GM18858 (cell line): ENCODE measurements around the gene SIX2.

Experiments used
- ATAC-seq: cut with Tn5 transposase; IDR thresholded peaks from one replicate; pipeline ENCODE4 v1.9.1; 2021; ENCODE audit not compliant: unreplicated experiment

Gene SIX2

DNA sequence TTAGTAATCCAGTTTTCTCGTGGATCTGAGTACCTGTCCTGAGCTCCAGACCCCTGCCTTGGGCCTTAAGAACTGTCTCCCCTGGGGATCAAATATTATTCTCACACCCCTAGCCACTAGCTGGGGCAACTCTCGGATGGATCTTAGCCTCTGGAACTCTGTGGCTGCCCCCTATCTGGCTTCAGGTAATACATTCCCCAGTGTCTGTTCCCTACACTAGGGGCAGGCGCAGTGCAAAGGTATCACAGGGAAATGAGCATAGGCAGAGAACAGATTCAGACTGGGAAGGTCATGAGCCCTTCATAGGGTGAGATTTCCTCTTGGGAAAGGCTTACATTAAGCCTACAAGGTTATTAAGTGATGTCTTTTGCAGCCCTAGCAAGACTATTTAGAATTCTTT is 11.2 kb upstream of the SIX2 start:
- no peak for ATAC-seq

DNA sequence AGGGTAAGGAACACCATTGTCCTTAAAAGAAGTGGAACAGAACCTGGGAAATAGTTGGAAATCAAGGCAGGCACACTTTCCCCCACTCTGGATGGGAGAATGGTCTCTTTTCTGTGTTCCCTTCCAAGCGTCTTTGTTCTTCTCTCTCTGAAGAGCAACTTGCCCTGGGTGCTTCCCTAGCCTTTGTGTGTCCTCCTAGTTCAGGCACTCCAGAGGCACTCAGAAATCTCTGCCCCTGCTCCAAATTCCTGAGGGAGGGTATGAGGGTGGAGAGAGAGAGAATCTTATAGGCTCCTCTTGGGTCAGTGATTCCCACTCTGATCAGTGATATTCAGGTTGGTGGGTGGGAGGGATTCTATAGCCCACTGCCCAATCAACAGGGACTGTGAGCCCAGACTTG is 8.8 kb upstream of the SIX2 start:
- ATAC-seq = no peak

DNA sequence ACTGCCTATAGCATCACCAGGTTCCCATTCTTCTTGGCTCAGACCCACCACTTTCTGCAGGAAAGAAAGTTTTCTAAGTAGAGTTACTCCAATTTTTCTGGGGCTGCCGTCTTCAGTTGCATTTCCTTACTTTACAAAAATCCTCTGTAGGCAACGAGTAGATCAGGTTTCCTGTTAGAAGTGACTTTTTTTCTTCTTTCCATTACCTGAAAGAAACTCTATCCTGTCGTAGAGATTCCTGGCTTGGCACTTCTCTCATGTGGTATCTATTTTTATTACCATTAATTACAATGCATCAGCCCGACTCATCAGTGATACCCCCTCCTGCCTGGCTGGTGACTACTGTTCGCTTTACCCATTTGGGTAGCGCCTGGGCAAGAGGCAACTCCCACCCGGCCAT is 5.6 kb upstream of the SIX2 start:
- no peak for ATAC-seq

DNA sequence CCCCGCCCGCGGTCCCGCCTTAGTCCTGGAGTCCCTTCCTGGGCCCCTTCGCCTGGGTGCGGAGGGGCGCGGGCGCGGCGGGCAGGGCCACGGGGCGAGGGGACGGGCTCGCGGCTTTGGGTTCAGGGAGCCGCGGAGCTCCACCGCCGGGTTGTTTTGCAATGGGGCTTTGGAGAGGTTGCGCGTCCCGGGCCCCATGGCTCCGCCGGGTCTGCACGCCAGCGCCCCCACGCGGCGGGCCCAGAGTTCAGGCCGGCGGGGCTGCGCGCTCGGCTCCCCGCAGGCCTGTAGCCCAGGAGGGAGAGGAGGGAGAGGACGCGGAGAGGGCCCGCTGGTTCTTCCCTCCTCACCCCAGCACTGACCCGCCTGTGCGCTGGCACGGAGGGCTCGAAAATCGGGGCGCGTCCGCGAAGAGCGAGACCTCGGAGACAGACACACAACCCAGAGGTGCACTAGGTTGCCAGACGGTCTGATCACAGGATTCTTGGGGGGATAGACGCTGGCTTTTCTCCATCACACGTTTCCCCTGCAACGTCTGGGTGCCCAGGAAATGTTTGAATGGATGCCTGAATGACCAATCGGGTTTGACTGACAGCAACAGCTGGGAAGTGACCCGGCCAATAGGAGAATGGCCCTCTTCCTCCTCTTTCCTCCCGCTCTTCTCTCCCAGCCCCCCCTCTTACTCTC is 4.9 kb upstream of the SIX2 start:
- ATAC-seq = no peak

DNA sequence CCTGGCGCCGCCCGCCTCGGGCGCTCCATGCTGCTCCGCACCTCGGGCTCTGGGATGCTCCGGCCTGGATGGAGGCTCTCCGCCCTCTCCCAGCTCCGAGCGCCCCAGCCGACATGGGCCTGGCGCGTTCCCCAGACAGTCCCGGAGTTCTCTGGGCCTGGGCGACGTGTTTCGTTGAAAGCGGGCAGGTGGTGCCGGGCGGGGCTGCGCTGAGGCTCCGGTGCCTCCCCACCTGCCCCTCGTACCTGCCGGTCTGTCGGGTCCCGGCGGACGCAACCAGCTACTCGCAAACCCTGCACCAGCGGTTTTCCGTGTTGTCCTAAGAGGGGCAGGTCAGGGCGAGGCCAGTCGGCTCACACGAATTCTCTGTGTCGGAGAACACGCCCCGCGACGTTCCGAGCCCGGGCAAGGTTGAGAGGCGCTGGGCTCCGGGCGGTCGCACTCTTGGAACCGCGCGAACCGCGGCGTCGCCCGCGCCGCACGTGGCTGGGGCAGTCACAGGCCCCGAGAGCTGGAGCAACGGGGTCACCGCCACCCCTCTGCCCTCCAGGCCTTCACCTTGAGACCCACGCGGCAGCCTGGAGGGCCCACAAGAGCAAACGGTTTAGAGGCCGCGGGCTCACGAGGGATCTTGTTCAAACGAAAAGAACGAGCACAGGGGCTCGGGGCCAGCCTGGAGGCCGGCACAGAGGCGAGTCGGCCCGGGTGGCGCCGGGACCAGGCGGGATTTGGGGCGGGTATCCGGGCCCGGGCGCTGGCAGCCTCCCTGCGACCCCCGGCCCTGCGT is 4.2 kb upstream of the SIX2 start:
- ATAC-seq = no peak

DNA sequence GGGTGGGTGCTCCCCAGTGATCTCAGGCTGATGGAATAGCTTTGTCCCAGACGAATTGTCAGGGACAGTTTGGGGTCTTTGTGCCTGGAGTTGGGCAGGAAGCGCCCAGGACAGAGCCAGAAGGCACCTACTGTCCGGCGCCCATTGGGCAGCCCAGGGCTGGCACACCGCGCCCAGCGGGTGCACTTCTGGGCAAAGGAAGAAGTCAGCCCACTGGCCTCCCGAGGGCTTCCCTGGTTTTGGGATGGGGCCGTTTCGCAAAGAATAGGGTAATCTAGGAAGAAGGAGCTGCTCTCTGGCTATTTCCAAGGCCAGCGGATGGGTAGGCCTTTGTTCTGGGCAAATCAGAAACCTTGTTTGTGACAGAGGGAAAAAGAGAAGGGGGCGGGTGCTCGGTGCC is 3.5 kb upstream of the SIX2 start:
- no peak for ATAC-seq

DNA sequence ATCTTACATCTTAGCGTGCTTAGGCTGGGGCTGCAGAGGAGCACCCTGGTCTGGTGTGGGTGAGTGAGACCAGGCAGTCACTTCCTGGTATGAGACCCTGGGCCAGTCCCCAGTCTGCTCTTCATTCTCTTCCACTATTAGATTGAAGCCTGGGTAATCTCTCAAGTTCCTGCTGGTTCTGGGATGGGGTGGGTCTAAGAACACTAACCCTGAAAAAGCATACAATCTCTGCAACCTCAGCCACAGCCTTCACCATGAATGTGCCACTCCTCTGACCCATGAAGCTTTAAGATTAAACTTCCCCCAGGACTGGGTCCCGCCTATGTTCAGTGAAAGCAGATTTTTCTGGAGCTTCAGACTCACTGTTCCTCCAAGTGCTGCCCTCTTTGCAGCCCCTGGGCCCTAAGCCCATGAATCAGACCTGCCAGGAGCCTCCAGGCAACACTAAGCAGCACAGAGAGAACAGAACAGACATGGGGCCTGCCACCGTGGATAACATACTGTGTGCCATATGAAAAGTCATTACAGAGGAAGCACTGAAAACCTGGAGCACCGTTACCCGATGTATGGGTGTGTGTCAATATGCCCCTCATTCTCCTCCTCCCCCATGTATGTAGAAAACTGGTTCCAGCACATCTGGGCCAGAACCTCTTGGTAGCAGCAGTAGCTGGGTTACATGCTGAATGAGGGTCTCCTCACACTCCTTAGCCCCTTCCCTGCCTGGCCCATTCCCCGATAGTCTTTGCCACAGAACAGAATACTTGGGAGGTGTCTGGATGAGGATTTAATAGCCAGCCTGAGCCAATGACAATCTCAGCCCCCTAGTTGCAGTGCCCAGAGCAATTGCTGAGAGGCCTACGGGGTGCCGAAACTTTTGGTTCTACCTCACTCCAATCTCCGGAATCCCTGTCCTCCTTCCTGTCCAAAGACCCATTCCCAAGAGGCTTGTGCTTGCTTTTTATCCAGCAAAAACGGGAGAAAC is 2.7 kb upstream of the SIX2 start:
- ATAC-seq = no peak

DNA sequence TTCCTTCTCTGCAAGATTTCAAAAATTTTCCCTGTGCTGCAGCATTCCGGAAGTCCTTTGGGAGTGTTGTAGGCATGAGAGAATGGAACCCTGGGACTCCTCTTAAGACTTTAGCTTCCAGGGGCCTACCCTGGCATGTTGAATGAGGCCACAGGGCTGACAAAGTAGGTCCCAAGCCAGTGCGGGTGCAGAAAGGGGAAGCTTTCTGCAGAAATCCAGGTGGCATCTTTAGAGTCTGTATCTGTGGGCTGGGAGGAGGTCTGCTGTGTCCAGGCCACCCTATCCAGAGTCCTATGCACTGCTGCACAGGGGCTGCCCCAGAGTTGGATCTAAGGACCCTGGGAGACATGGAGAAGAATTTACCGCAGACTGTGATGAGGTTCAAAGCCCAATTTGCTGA is 1.9 kb upstream of the SIX2 start:
- ATAC-seq = no peak

DNA sequence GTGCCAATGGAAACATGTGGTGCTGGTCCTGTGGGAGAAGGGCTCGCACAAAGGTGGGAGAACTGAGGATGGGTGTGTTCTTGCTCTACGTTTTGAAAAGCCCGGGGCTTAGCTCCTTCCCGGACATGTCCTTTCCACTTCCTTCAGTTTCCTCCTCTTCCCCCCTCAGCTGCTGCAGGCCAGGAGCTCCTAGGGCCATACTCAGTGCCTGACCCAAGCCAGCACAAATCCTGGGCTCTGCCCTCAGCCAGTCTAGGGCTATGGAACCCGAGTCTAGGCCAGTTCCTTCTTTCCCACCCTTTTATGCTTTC is 1.4 kb upstream of the SIX2 start:
- no peak for ATAC-seq

DNA sequence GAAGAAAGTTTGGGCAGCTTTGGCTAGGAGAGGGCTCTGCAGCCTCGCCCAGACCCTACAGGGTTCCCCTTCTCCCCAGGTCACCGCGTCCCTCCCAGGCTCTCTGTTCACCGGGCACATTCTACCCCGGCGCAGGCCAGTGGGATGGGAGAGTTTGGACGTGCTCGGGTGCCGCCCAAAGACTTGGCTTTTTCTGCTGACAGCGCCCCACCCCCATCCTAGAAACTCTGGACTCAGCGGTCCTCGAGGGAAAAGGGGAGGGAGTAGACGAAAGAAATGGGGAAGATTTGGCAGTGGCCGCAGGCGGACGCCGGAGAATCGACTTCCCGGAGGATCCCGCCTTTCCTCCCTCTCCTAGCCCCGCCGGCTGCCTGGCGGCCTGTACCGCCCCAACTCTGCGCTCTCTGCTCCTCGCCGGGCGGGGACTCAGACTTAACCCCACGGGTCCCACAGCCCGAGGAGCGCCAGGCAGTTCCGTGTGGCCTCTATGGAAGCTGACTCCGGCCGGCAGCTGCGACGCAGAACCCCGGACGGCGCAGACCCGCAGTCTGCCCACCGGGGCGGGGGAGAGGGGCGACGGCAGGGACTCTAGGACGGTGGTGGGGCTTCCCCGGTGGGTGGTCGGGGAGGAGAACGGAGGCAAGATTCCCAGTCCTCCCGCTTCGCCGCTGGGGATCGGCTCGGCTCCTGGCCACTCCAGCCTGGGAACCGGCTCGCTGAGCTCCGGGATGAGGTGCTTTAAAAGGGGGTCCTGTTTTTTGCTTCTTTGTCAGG is 863 bp upstream of the SIX2 start:
- no peak for ATAC-seq

DNA sequence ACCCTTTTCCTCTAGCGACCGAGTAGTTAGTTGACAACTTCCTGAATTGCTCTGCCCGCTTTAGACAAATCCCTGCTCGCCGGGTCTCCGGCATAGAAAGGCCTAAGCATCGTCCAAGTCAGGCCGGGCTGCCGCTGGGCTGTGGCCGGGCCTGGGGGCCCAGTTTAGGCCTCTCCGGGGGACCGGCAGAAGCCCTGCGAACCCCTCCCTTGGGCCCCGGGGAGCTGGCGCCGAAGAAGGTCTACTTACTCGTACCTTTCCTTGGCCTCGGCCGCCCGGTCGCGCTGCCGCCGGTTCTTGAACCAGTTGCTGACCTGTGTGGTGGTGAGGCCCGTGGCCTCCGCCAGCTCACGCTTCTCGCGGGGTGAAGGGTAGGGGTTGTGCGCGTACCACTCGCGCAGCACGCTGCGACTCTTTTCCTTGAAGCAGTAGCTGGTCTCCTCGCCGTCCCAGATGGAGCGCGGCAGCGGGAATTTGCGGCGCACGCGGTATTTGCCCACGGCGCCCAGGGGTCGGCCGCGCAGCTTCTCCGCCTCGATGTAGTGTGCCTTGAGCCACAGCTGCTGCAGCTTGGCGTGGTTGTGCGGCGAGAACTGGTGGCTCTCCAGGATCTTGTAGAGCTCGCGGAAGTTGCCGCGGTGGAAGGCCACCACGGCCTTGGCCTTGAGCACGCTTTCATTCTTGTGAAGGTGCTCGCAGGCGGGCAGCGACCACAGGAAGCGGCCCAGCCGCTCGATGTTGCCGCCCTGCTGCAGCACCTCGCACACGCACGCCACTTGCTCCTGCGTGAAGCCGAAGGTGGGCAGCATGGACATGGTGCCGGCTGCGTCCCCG is 739 bp downstream of the SIX2 start:
- ATAC-seq = no peak

DNA sequence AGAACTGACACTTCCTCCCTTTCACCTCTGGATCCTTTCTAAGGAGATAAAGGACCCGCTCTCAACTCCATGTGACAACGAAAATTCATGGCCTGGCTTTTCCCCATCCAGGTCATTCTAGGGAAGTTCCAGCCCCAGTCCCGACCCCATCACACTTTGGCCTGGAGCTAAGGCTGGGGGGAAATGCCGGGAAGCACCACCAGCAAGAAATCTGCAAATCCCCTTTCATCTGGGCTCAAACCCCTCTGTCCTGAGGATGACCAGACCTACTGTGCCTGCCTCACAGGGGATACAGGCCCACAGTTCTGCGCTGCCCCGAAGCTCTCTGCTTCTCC is 1.3 kb downstream of the SIX2 start:
- ATAC-seq = no peak

DNA sequence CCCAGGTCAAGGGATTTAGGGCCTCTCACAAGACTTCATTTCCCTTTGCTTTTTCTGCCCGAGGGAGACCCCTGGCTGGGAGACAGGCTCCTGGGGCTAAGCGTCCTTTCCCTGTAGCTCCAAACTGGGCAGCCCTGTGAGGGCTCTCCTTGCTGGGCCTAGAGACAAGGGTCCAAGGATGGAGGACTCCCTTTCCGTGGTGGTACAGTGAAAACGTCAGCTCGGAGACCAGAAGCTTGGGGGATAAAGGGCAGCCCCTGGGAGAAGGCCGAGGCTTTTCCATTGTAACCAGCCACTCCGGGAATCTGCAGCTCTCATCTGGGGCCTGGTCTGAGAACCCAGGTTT is 2.3 kb downstream of the SIX2 start:
- ATAC-seq = no peak

DNA sequence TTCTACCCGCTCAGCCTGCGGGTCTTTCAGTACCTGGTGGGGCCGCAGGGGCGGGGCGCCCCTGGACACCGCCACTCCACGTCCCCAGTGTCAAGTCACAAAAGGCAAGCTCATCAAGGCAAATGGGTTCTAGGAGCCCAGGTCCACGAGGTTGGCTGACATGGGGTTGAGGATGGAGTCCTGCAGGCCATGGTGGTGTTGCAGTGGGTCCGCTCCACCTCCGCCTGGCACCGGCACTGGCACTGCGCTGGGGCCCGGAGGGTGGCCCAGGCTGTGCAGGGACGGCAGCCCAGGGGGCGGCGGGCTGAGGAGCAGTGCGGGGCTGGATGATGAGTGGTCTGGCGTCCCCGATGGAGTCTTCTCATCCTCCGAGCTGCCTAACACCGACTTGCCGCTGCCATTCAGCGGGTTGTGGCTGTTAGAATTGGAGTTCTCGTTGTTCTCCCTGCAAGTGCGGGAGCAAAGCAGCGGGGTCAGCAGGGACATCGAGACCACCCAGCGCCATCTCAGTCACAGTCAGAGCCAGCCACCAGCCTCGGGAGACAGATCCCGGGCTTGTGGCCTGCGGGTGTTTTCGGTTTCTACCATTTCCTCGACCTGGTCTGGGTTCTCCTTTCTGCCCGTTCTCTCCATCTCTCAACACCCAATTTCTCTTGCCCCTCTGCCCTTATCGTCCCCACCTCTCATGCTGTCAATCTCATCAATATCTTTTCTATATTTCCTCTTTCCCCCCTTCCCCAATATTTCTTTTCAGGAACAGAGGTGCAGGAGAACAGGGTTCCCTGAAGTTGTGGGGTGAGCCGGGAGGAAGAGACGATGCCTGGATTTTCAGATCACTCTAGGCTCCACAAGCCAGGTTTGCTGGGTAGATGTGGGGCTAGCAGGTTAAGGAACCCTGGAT is 3.0 kb downstream of the SIX2 start:
- ATAC-seq = no peak

DNA sequence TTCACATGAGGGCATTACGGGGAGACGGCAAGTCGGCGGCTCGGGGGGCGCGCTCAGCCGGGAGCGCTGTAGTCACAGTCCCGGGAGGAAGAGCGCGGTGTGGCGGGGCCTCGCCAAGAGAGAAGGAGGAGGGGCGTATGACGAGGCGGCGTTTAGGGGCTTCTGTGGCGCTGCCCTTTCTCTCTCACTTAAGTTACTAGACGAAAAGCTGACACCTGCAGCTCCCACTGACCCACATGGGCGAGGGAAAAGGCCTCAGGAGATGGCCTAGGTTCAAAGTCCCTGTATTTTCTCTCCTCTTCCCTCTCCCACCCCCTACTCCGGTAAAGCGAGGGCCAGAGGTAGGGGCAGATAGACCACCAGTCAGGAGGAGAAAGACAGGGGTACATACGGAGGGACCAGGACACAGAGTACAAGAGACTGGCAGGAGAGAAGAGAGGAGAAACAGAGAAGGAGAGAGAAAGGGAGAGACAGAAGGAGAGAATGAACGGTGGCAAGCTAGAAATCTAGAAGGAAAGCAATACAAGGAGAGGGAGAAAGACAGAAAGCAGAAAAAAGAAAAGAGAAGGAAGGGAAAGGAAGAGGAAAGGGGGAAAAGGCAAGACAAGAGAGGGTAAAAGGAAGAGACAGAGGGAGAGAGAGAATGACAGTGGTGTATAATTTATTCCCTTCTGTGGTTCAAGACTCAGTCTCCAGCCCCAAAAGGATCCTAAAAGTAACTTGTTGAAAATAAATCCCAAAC is 3.8 kb downstream of the SIX2 start:
- ATAC-seq = no peak

DNA sequence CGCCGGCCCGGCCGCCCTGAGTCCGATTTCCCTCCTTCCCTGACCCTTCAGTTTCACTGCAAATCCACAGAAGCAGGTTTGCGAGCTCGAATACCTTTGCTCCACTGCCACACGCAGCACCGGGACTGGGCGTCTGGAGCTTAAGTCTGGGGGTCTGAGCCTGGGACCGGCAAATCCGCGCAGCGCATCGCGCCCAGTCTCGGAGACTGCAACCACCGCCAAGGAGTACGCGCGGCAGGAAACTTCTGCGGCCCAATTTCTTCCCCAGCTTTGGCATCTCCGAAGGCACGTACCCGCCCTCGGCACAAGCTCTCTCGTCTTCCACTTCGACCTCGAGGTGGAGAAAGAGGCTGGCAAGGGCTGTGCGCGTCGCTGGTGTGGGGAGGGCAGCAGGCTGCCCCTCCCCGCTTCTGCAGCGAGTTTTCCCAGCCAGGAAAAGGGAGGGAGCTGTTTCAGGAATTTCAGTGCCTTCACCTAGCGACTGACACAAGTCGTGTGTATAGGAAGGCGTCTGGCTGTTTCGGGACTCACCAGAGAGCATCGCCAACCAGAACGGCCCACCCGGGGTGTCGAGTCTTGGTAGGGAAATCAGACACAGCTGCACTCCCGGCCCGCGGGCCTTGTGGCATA is 4.6 kb downstream of the SIX2 start:
- no peak for ATAC-seq

DNA sequence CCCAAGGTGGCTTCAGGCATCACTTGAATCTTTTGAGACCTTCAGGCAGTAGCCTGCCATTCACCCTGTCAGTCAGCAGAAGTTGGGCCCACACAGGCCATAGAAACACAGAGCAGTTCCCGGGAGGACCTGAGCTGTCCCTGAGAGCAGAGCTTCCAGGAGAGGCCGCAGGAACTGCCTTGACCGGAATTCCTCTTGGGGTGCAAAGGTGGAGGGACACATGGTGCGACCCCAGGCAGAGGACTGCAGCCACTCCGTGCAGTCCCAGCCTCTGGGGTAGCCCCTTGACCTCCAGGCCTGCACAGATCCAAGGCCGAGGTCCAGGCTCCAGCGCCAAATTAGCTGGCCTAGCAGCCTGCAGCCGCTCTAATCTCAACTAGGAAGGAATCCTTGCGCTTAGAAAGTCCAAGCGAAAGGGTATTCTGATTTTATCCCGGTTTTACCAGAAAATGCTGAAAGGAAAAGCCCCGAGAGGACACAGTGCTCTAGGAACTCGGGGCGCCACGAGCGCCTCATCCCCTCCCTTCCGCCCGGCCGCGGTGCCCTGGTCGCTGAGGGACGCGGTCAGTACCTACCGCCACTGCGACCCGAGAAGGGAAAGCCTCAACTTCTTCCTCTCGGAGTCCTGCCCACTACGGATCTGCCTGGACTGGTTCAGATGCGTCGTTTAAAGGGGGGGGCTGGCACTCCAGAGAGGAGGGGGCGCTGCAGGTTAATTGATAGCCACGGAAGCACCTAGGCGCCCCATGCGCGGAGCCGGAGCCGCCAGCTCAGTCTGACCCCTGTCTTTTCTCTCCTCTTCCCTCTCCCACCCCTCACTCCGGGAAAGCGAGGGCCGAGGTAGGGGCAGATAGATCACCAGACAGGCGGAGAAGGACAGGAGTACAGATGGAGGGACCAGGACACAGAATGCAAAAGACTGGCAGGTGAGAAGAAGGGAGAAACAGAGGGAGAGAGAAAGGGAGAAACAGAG is 5.4 kb downstream of the SIX2 start:
- no peak for ATAC-seq
